Right lobe of liver (tissue), 4 donors: Measurements from ENCODE around the gene CD7.

Source experiments
- POLR2A ChIP-seq: fragments of 450-650 bp; IDR thresholded peaks from one replicate; pipeline ENCODE4 v1.6.1; 2017; ENCODE audit warnings: antibody characterized with exemption, mild to moderate bottlenecking
- TF ChIP-seq, protein P1 (sequence below), 4 donors: fragments of 200-600 bp in 3 of 4; fragments of 450-650 bp in 1 of 4; IDR thresholded peaks; one replicate each; pipeline versions ENCODE4 v1.5.1 to v1.8.0; 2016 to 2022; ENCODE audit warnings: antibody characterized with exemption in 4 of 4, mild to moderate bottlenecking in 2 of 4
- donor health status: DM: no; HTN: no; CAD: no.
- donor health status: DM: no; HTN: no; CAD: no.
- donor health status: DM: no; HTN: yes; CAD: no.

DNA sequence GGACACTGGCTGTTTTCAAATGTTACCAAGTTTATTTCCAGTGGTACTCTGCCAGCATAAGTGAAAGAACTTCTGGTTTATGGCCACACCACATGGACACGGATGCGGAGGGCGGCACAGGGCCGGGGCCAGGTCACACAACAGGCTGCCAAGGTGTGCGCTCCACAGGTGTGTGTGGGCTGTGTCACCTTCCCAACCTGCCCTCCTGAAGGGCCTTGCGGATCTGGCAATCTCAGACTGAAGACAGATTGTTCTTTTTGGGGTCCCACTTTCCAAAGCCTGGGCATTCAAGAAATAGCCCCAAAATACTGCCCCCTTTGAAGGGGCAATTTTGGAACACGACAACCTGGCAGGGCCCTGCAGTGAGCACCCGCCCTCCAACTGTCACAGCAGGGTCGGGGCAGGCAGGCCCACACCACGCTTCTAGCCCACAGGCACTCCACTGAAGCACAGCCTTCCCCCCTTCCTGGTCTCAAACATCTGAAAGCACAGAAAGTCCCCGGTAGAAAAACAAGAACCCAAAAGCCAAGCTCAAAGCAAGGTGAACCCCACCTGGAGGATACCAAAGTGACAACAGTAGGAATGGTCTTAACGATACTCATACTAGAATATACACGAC, 47.4 kb downstream of the CD7 start:
- TF ChIP-seq, protein P1, sequence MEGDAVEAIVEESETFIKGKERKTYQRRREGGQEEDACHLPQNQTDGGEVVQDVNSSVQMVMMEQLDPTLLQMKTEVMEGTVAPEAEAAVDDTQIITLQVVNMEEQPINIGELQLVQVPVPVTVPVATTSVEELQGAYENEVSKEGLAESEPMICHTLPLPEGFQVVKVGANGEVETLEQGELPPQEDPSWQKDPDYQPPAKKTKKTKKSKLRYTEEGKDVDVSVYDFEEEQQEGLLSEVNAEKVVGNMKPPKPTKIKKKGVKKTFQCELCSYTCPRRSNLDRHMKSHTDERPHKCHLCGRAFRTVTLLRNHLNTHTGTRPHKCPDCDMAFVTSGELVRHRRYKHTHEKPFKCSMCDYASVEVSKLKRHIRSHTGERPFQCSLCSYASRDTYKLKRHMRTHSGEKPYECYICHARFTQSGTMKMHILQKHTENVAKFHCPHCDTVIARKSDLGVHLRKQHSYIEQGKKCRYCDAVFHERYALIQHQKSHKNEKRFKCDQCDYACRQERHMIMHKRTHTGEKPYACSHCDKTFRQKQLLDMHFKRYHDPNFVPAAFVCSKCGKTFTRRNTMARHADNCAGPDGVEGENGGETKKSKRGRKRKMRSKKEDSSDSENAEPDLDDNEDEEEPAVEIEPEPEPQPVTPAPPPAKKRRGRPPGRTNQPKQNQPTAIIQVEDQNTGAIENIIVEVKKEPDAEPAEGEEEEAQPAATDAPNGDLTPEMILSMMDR (IDR thresholded peaks at IDR 0.05): no peak
- TF ChIP-seq POLR2A: no peak
